Activated CD4-positive, alpha-beta T cell treated with anti-CD3 and anti-CD28 coated beads, Interleukin-2, amount 50 U/mL, for 24 hours (primary cell): ENCODE data around the gene GMEB2.

Source experiments
- DNase-seq, 2 donors: peaks; one replicate each; pipeline ENCODE4 v3.0.0-alpha.2; 2020; ENCODE audit warnings: low read depth in 1 of 2, low spot score in 1 of 2

GMEB2 gene

GRCh38 chr20:63590218-63591146, 36.4 kb downstream of the GMEB2 start:
- DNase-seq: no peak

- no peak for DNase-seq
Measured at GRCh38 chr20:63589261-63590217, 37.4 kb downstream of the GMEB2 start.

- no peak for DNase-seq
Measured at GRCh38 chr20:63588641-63589041, 38.3 kb downstream of the GMEB2 start.

- no peak for DNase-seq
Measured at GRCh38 chr20:63587776-63588591, 38.9 kb downstream of the GMEB2 start.

- no peak for DNase-seq
Measured at GRCh38 chr20:63587256-63587655, 39.6 kb downstream of the GMEB2 start.

- no peak for DNase-seq
Measured at GRCh38 chr20:63586797-63587196, 40.1 kb downstream of the GMEB2 start.

- no peak for DNase-seq
Measured at GRCh38 chr20:63585616-63586565, 41.0 kb downstream of the GMEB2 start.

- DNase-seq: no peak
Measured at GRCh38 chr20:63582382-63583063, 44.4 kb downstream of the GMEB2 start.

- DNase-seq: peak; percentile 31 to 59
Measured at GRCh38 chr20:63580796-63581461, 46.0 kb downstream of the GMEB2 start.

GRCh38 chr20:63579017-63579694, 47.7 kb downstream of the GMEB2 start:
- DNase-seq: no peak

GRCh38 chr20:63578224-63579016, 48.5 kb downstream of the GMEB2 start:
- DNase-seq: no peak

GRCh38 chr20:63577317-63577894, 49.5 kb downstream of the GMEB2 start:
- DNase-seq: no peak

GRCh38 chr20:63576311-63576710, 50.6 kb downstream of the GMEB2 start:
- DNase-seq: no peak

- no peak for DNase-seq
Measured at GRCh38 chr20:63574829-63575743, 51.8 kb downstream of the GMEB2 start.

GRCh38 chr20:63574156-63574828, 52.6 kb downstream of the GMEB2 start, which contains the start of gene HELZ2:
HELZ2 (minus strand) TSS chr20:63574239; CDS start chr20:63572385, 1,854 bp downstream.
- DNase-seq: peak; percentile 22 to 29
